GM12878 (cell line): ENCODE results near the gene KLHL9. TPM values are rescaled to one million over a fixed set of nuclear protein-coding genes. Genes with fewer than 3 reads are reported as not detected.

Source experiments
- ATF7 ChIP-seq: fragments of 450-650 bp; IDR thresholded peaks from 2 replicates; pipeline ENCODE4 v1.6.1; 2016; ENCODE audit warnings: low read depth, mild to moderate bottlenecking
- DPF2 ChIP-seq: fragments of 450-650 bp; IDR thresholded peaks from 2 replicates; pipeline ENCODE4 v1.6.1; 2017; ENCODE audit warnings: mild to moderate bottlenecking
- FOXK2 ChIP-seq: fragments of 450-650 bp; IDR thresholded peaks from 2 replicates; pipeline ENCODE4 v1.6.1; 2017; ENCODE audit warnings: mild to moderate bottlenecking, moderate library complexity
- IKZF1 ChIP-seq: fragments of 450-650 bp; conservative IDR thresholded peaks from 2 replicates; pipeline ENCODE4 v1.6.1; 2017; ENCODE audit warnings: antibody characterized with exemption, mild to moderate bottlenecking
- IRF3 ChIP-seq: fragments of 450-650 bp; IDR thresholded peaks from 2 replicates; pipeline ENCODE4 v1.6.1; 2014; ENCODE audit warnings: mild to moderate bottlenecking
- IRF5 ChIP-seq: fragments of 450-650 bp; IDR thresholded peaks from 2 replicates; pipeline ENCODE4 v1.6.1; 2017; ENCODE audit warnings: borderline replicate concordance
- MTA2 ChIP-seq: fragments of 450-650 bp; IDR thresholded peaks from 2 replicates; pipeline ENCODE4 v1.6.1; 2016; ENCODE audit warnings: low read depth, mild to moderate bottlenecking, moderate library complexity
- NKRF ChIP-seq: fragments of 450-650 bp; conservative IDR thresholded peaks from 2 replicates; pipeline ENCODE4 v1.6.1; 2017; ENCODE audit warnings: mild to moderate bottlenecking, moderate library complexity
- NR2C2 ChIP-seq: IDR thresholded peaks from 2 replicates; pipeline ENCODE4 v1.6.1; 2011; ENCODE audit warnings: borderline replicate concordance, low read depth; ENCODE audit not compliant: control insufficient read depth, insufficient read length
- SREBF1 ChIP-seq: IDR thresholded peaks from 2 replicates; pipeline ENCODE4 v1.6.1; 2012; ENCODE audit warnings: mild to moderate bottlenecking, low read length
- TARDBP ChIP-seq: IDR thresholded peaks from 2 replicates; pipeline ENCODE4 v1.6.1; 2016; ENCODE audit warnings: borderline replicate concordance
- WRNIP1 ChIP-seq: IDR thresholded peaks from 2 replicates; pipeline ENCODE4 v1.6.1; 2011; ENCODE audit warnings: low read depth, low read length, improper control_type of control experiment, borderline replicate concordance
- ZBED1 ChIP-seq: IDR thresholded peaks from 2 replicates; pipeline ENCODE4 v1.6.1; 2016; ENCODE audit warnings: borderline replicate concordance
- ZBTB33 ChIP-seq: fragments of 450-650 bp; IDR thresholded peaks from 2 replicates; pipeline ENCODE4 v1.6.1; 2017; ENCODE audit warnings: mild to moderate bottlenecking
- polyA plus RNA-seq, 11 experiments: library from polyadenylated mRNA; depleted of rRNA in 4 of 11; unstranded in 6 of 11; stranded (reverse) in 5 of 11; fragments of >200 nt; fragmentation: Nextera tagmentation in 4 of 11; fragmentation: Illumina TruSeq in 1 of 11; extraction: Ambion mirVana in 4 of 11; extraction: Trizol in 1 of 11; gene quantifications; 1 replicate in 1 of 11; 2 replicates in 10 of 11; pipeline versions ENCODE4 v1.2.1 to v1.2.3, GENCODE V29; 2011 to 2016; ENCODE audit warnings: inconsistent platforms in 2 of 11, missing spikeins in 2 of 11, low read depth in 1 of 11
- total RNA-seq, 4 experiments: library from RNA; depleted of rRNA in 3 of 4; stranded (reverse); fragments of >200 nt in 3 of 4; fragmentation: Illumina TruSeq in 1 of 4; extraction: Trizol in 1 of 4; gene quantifications; 2 replicates each; pipeline versions ENCODE4 v1.2.1 to v1.2.3, GENCODE V29; 2013 to 2021
- TF ChIP-seq, protein P1 (sequence below): fragments of 150-350 bp; IDR thresholded peaks from 2 replicates; pipeline ENCODE4 v1.6.1; 2014; ENCODE audit warnings: mild to moderate bottlenecking, low read depth, low read length
- TF ChIP-seq, protein P2 (sequence below): fragments of 450-650 bp; IDR thresholded peaks from 2 replicates; pipeline ENCODE4 v1.6.1; 2016; ENCODE audit warnings: mild to moderate bottlenecking, moderate library complexity, borderline replicate concordance

Gene KLHL9
- total and polyA plus RNA-seq, 10 of the 15 experiments (the other 5 are each of a cell fraction or from before 2014, with no cell fraction given): 3.8 to 37.7 (median 17.4) TPM

GRCh38 chr9:21334701-21335632 is at the start of gene KLHL9 (continued):
- TF ChIP-seq WRNIP1: no peak
- peak; percentile 45; the same call in 1 of the 2 replicates for TF ChIP-seq DPF2
- peak; percentile 90 for TF ChIP-seq NKRF
- peak; percentile 92 for TF ChIP-seq IKZF1
- TF ChIP-seq, protein P1, sequence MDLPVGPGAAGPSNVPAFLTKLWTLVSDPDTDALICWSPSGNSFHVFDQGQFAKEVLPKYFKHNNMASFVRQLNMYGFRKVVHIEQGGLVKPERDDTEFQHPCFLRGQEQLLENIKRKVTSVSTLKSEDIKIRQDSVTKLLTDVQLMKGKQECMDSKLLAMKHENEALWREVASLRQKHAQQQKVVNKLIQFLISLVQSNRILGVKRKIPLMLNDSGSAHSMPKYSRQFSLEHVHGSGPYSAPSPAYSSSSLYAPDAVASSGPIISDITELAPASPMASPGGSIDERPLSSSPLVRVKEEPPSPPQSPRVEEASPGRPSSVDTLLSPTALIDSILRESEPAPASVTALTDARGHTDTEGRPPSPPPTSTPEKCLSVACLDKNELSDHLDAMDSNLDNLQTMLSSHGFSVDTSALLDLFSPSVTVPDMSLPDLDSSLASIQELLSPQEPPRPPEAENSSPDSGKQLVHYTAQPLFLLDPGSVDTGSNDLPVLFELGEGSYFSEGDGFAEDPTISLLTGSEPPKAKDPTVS: no peak
- no peak for TF ChIP-seq ATF7
- no peak for TF ChIP-seq NR2C2
- no peak for TF ChIP-seq IRF3
- no peak for TF ChIP-seq FOXK2
- TF ChIP-seq TARDBP: no peak
- TF ChIP-seq SREBF1: no peak
- no peak for TF ChIP-seq IRF5
- no peak for TF ChIP-seq ZBED1
- TF ChIP-seq ZBTB33: no peak
- TF ChIP-seq, protein P2, sequence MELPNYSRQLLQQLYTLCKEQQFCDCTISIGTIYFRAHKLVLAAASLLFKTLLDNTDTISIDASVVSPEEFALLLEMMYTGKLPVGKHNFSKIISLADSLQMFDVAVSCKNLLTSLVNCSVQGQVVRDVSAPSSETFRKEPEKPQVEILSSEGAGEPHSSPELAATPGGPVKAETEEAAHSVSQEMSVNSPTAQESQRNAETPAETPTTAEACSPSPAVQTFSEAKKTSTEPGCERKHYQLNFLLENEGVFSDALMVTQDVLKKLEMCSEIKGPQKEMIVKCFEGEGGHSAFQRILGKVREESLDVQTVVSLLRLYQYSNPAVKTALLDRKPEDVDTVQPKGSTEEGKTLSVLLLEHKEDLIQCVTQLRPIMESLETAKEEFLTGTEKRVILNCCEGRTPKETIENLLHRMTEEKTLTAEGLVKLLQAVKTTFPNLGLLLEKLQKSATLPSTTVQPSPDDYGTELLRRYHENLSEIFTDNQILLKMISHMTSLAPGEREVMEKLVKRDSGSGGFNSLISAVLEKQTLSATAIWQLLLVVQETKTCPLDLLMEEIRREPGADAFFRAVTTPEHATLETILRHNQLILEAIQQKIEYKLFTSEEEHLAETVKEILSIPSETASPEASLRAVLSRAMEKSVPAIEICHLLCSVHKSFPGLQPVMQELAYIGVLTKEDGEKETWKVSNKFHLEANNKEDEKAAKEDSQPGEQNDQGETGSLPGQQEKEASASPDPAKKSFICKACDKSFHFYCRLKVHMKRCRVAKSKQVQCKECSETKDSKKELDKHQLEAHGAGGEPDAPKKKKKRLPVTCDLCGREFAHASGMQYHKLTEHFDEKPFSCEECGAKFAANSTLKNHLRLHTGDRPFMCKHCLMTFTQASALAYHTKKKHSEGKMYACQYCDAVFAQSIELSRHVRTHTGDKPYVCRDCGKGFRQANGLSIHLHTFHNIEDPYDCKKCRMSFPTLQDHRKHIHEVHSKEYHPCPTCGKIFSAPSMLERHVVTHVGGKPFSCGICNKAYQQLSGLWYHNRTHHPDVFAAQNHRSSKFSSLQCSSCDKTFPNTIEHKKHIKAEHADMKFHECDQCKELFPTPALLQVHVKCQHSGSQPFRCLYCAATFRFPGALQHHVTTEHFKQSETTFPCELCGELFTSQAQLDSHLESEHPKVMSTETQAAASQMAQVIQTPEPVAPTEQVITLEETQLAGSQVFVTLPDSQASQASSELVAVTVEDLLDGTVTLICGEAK: peak; percentile 60; the same call in 1 of the 2 replicates
- no peak for TF ChIP-seq MTA2
